ENCODE results near the gene LMAN1L.

- TF ChIP-seq, protein P1, sequence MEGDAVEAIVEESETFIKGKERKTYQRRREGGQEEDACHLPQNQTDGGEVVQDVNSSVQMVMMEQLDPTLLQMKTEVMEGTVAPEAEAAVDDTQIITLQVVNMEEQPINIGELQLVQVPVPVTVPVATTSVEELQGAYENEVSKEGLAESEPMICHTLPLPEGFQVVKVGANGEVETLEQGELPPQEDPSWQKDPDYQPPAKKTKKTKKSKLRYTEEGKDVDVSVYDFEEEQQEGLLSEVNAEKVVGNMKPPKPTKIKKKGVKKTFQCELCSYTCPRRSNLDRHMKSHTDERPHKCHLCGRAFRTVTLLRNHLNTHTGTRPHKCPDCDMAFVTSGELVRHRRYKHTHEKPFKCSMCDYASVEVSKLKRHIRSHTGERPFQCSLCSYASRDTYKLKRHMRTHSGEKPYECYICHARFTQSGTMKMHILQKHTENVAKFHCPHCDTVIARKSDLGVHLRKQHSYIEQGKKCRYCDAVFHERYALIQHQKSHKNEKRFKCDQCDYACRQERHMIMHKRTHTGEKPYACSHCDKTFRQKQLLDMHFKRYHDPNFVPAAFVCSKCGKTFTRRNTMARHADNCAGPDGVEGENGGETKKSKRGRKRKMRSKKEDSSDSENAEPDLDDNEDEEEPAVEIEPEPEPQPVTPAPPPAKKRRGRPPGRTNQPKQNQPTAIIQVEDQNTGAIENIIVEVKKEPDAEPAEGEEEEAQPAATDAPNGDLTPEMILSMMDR (IDR thresholded peaks at IDR 0.05): no peak
- no peak for TF ChIP-seq POLR2A (IDR thresholded peaks at IDR 0.05)
These were observed 34.0 kb upstream of the LMAN1L start for GRCh38 chr15:74778599-74778970.

All from ovary (tissue), 3 donors.